ENCODE measurements around the gene CALML3.
"Not testable (repeated sequence)": the region's sequence is repeated elsewhere in the genome, so short reads cannot be mapped to it uniquely, and the experiment has no call there.

Gene CALML3

DNA sequence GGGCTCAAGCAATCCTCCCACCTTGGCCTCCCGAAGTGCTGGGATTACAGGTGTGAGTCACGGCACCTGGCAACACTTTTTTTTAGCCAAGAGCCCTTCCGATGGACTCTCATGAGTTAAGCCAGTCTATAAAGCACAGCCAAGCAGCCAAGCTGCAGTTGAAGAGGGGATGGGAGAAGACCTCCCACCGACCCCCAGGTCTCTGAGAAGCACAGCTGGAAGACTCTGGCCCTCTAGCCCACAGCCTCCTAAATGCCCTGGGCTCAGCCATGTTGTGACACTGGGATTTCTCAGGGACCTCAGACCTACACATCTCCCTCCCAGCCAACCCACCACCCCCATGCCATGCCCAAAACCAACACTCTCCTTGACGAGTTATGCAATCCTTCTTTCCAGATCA lies 31.1 kb downstream of the CALML3 start:
- Histone ChIP-seq H3K4me3 (ENCODE audit: low read length) (no peak overlapping the region), H3K9me3 (ENCODE audit: insufficient read depth, low read depth, low read length) (no peaks in the 10 kb centered on the region), H3K27me3 (ENCODE audit: insufficient read depth, low read length) (no peaks in the 10 kb centered on the region), H3K36me3 (ENCODE audit: insufficient read depth, low read length) (no peaks in the 10 kb centered on the region), H3K9ac (ENCODE audit: low read depth, low read length) (no peak overlapping the region), H3K4me1 (ENCODE audit: insufficient read depth, low read length) (peaks cover 10% of the 10 kb centered on the region; the same call in 1 of the 2 replicates), H3K27ac (ENCODE audit: low read depth, low read length) (no peak overlapping the region)
- 91% methylated on average over 5 of the region's 5 CpGs for WGBS

DNA sequence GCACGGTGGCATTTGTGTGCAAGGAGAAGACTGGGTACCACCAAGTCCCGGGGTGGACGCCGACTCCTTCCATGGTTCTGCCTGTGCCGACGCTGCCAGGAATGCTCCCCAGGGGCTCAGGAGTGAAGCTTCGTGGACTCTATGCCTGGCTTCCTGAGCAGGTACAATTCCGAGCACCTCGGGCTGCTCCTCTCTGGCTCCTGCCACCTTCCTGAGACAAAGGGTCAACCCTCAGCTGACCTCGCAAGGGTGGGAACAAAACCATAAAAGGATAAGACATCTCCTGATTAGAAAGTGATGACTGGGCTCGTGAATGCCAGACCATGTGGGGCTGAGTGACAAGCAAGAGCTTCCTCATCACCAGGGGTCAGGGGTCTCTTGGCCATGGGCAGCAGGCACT lies 31.8 kb downstream of the CALML3 start:
- Histone ChIP-seq H3K4me3 (ENCODE audit: low read length) (no peak overlapping the region), H3K27ac (ENCODE audit: low read depth, low read length) (no peak overlapping the region), H3K4me1 (ENCODE audit: insufficient read depth, low read length) (peaks cover 10% of the 10 kb centered on the region; the same call in 1 of the 2 replicates), H3K9me3 (ENCODE audit: insufficient read depth, low read depth, low read length) (no peaks in the 10 kb centered on the region), H3K36me3 (ENCODE audit: insufficient read depth, low read length) (no peaks in the 10 kb centered on the region), H3K9ac (ENCODE audit: low read depth, low read length) (no peak overlapping the region), H3K27me3 (ENCODE audit: insufficient read depth, low read length) (no peaks in the 10 kb centered on the region)
- 88% methylated on average over 11 of the region's 11 CpGs for WGBS

DNA sequence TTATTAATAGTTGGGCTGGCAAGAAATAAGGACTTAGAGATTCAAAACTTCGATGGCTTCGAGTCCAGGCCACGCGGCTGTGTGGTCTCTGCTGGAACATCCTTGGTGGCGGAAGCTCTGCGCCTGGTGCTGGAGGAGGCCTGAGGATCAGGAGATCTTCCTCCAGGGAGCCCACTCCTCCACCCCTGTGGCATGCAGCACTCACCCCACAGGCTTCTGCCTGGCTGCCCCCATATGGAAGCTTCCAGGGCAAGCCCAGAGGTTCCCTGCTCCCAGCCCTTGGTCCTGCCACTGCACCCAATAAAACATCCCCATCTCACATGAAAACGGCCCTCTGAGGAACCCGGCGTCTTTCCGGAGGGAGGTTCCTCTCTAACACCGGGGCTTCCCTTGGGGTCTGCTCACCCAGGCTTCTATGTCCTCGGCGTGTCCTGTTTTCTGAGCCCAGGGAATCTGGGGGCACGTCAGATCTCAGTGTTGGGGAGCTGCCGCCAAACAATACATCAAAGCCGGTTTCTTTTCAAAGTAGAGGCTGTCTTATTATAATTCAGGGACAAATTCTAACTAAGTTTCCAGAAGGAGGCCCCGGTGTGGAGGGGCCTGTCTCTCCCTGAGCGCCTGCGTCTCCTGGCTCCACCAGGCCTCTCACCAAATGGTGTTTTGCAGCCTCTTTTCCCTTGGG lies 32.4 kb downstream of the CALML3 start:
- Histone ChIP-seq H3K4me1 (ENCODE audit: insufficient read depth, low read length) (peaks cover 10% of the 10 kb centered on the region; the same call in 1 of the 2 replicates), H3K36me3 (ENCODE audit: insufficient read depth, low read length) (no peaks in the 10 kb centered on the region), H3K27ac (ENCODE audit: low read depth, low read length) (no peak overlapping the region), H3K4me3 (ENCODE audit: low read length) (no peak overlapping the region), H3K9ac (ENCODE audit: low read depth, low read length) (no peak overlapping the region), H3K9me3 (ENCODE audit: insufficient read depth, low read depth, low read length) (no peaks in the 10 kb centered on the region), H3K27me3 (ENCODE audit: insufficient read depth, low read length) (no peaks in the 10 kb centered on the region)
- 93% methylated on average over 19 of the region's 19 CpGs for whole genome bisulfite sequencing

DNA sequence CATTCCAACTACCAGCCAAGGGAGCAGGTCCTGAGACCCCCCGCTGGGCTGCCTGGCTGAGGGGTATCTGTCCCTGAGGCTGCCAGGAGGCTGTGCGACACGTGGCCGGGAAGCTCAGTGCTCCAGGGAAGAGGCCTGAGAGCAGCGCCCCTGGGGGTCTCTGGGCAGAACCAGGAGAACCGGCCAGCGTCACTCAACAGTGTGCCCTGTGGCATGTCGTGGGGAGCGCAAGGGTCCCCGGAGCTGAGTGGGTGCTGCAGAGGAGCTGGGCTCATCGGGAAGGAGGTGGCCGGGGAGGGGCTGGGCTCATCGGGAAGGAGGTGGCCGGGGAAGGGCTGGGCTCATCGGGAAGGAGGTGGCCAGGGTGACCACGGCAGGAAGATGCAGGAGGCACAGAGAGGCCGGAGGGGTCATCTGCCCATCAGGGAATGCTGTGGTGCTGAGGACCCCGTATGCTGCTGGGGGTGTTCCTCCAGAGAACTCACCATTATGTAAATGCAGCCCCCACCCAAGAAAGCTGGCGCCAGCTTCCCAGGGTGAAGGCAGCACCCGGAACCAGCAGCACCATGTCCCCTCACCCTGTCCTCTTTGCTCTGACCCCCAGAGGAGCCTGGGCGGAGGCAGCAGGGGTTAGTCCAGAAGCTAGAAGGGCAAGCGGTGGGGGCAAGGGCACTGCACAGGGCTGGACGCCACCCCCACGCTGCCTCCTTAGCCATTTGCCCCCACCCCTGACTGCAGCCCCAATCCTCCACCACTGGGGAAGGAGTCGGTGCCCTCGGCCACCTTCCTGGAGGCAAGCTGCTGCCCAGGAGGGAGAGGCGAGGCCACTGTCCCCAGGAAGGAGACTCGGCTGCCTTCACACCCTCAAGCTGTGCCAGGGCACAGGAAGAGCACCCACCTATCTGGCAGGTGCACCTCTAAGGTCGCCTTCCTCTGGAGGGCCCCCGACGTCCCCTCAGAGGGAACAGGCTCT lies 33.3 kb downstream of the CALML3 start:
- H3K9ac ChIP-seq (ENCODE audit: low read depth, low read length) = no peak overlapping the region
- no peak overlapping the region for H3K27ac ChIP-seq (ENCODE audit: low read depth, low read length)
- H3K4me3 ChIP-seq (ENCODE audit: low read length) = no peak overlapping the region
- no peaks in the 10 kb centered on the region for H3K36me3 ChIP-seq (ENCODE audit: insufficient read depth, low read length)
- peaks cover 10% of the 10 kb centered on the region; the same call in 1 of the 2 replicates for H3K4me1 ChIP-seq (ENCODE audit: insufficient read depth, low read length)
- WGBS = 90% methylated on average over 31 of the region's 31 CpGs
- no peaks in the 10 kb centered on the region for H3K9me3 ChIP-seq (ENCODE audit: insufficient read depth, low read depth, low read length)
- H3K27me3 ChIP-seq (ENCODE audit: insufficient read depth, low read length) = no peaks in the 10 kb centered on the region

DNA sequence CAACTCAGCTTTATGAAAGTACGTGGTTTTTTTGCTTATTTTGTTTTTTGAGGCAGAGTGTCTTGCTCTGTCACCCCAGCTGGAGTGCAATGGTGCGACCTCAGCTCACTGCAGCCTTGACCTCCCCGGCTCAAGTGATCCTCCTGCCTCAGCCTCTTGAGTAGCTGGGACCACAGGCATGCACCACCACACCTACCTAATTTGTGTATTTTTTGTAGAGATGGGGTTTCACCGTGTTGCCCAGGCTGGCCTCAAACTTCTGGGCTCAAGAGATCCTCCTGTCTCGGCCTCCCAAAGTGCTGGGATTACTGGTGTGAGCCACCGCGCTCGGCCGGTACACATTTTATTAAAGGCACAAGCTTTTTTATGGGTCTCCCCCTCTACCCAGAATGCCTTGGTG lies 34.3 kb downstream of the CALML3 start:
- not testable (repeated sequence) for H3K36me3 ChIP-seq (ENCODE audit: insufficient read depth, low read length); H3K9ac ChIP-seq (ENCODE audit: low read depth, low read length); H3K4me3 ChIP-seq (ENCODE audit: low read length); H3K9me3 ChIP-seq (ENCODE audit: insufficient read depth, low read depth, low read length); H3K27ac ChIP-seq (ENCODE audit: low read depth, low read length); H3K27me3 ChIP-seq (ENCODE audit: insufficient read depth, low read length)
- WGBS = 89% methylated on average over 9 of the region's 9 CpGs
- peaks cover 10% of the 10 kb centered on the region; the same call in 1 of the 2 replicates for H3K4me1 ChIP-seq (ENCODE audit: insufficient read depth, low read length)

DNA sequence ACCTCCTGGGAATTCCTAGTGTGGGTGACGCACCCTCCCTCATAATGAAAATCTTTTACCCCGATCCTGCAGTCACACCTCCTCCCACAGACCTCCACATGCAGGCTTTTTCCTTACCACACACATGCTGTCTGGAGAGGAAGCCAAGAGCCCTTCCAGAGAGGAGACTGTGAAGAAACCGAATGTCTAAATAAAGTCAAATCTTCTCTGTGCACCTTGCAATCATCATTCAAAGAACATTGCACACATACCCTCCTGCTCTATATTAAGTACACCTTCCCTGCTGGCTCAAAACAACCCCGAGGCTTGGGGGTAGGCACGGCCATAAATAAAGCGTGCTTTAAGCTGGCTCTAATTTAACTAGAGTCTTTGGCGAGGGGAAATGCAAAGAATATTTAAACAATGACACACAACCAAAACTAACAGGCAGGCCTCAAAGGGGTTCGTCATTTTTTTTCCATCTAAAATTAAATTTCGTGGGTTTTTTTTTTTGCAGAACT lies 34.9 kb downstream of the CALML3 start:
- no peak overlapping the region for H3K27ac ChIP-seq (ENCODE audit: low read depth, low read length)
- H3K9me3 ChIP-seq (ENCODE audit: insufficient read depth, low read depth, low read length) = no peaks in the 10 kb centered on the region
- no peak overlapping the region for H3K9ac ChIP-seq (ENCODE audit: low read depth, low read length)
- peaks cover 10% of the 10 kb centered on the region; the same call in 1 of the 2 replicates for H3K4me1 ChIP-seq (ENCODE audit: insufficient read depth, low read length)
- no peaks in the 10 kb centered on the region for H3K27me3 ChIP-seq (ENCODE audit: insufficient read depth, low read length)
- no peaks in the 10 kb centered on the region for H3K36me3 ChIP-seq (ENCODE audit: insufficient read depth, low read length)
- H3K4me3 ChIP-seq (ENCODE audit: low read length) = no peak overlapping the region
- 73% methylated on average over 9 of the region's 9 CpGs for WGBS

DNA sequence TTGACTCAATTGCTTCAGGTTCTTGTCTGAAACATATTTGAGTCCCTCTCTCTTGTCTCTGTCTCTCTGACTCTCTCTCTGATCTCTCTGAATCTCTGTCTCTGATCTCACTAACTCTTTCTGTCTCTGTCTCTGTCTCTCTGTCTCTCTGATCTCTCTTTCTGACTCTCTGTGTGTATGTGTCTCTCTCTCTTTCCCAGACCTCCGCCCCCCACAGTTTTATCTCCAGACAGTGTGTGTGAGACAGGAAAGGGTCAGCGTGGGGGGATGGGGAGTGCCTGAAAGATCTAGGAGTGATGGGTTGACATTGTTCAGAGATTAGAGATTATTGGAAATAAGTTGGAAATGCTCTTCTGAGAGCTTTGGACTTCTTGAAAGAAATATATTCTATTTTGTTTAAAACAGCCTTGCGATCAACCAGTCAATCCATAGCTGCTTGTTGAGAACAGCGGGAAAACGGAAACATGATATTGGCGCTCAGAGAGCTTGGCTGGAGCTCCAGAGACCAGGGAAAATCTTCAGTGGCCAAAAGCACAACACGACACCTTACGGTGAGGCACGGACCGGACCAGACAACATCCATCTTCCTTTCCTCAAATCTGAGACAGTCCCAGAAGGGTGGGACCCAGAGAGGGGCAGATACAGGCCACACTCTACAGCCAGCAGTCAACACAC lies 35.5 kb downstream of the CALML3 start:
- H3K27me3 ChIP-seq (ENCODE audit: insufficient read depth, low read length) = no peaks in the 10 kb centered on the region
- no peak overlapping the region for H3K27ac ChIP-seq (ENCODE audit: low read depth, low read length)
- no peak overlapping the region for H3K9ac ChIP-seq (ENCODE audit: low read depth, low read length)
- H3K4me3 ChIP-seq (ENCODE audit: low read length) = no peak overlapping the region
- H3K9me3 ChIP-seq (ENCODE audit: insufficient read depth, low read depth, low read length) = no peaks in the 10 kb centered on the region
- H3K4me1 ChIP-seq (ENCODE audit: insufficient read depth, low read length) = peaks cover 10% of the 10 kb centered on the region; the same call in 1 of the 2 replicates
- 88% methylated on average over 9 of the region's 10 CpGs for WGBS
- H3K36me3 ChIP-seq (ENCODE audit: insufficient read depth, low read length) = no peaks in the 10 kb centered on the region

DNA sequence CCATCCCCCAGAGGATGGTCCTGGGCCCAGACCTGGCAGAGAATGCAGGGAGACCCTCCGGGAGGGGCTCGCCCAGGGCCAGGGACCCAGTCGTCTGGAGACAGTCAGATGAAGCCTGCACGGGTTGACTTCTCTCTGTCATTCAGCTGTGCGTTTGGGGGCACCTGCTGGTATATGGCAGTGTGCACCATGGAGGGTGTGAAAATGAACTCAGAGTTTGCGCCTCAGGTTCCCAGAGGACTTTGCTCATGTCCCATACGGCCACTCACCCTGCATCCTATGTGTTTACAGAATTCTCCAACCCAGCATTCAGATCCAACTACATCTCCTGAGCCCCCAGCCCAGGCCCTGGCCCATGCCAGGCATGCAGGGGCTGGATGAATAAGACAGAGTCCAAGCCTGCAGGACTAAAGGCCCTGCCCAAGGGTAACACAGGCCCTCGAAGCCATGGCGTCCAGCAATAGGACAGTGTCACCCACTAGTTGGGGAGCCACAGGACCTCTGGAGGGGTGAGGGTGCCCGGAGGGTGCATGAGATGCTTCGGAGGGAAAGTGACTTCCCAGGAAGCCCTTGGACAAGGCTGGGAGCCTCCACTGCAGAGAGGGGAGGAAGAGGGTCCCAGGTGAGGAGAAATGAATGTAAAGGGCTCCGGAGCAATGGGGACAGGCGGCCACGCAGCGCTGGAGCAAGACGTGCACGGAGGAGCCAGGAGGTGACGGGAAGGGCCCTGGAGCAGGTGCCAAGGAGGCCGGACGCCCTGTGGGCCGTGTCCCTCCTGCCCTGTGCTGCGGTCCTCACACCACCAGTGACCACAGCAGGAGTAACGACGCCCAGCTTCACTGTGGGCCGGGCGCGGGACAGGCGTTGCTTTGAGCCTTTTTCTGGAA lies 36.3 kb downstream of the CALML3 start:
- Histone ChIP-seq H3K27ac (ENCODE audit: low read depth, low read length) (no peak overlapping the region), H3K27me3 (ENCODE audit: insufficient read depth, low read length) (no peaks in the 10 kb centered on the region), H3K9me3 (ENCODE audit: insufficient read depth, low read depth, low read length) (no peaks in the 10 kb centered on the region), H3K36me3 (ENCODE audit: insufficient read depth, low read length) (no peaks in the 10 kb centered on the region), H3K4me3 (ENCODE audit: low read length) (no peak overlapping the region), H3K4me1 (ENCODE audit: insufficient read depth, low read length) (peaks cover 10% of the 10 kb centered on the region; the same call in 1 of the 2 replicates), H3K9ac (ENCODE audit: low read depth, low read length) (no peak overlapping the region)
- 93% methylated on average over 28 of the region's 28 CpGs for WGBS

DNA sequence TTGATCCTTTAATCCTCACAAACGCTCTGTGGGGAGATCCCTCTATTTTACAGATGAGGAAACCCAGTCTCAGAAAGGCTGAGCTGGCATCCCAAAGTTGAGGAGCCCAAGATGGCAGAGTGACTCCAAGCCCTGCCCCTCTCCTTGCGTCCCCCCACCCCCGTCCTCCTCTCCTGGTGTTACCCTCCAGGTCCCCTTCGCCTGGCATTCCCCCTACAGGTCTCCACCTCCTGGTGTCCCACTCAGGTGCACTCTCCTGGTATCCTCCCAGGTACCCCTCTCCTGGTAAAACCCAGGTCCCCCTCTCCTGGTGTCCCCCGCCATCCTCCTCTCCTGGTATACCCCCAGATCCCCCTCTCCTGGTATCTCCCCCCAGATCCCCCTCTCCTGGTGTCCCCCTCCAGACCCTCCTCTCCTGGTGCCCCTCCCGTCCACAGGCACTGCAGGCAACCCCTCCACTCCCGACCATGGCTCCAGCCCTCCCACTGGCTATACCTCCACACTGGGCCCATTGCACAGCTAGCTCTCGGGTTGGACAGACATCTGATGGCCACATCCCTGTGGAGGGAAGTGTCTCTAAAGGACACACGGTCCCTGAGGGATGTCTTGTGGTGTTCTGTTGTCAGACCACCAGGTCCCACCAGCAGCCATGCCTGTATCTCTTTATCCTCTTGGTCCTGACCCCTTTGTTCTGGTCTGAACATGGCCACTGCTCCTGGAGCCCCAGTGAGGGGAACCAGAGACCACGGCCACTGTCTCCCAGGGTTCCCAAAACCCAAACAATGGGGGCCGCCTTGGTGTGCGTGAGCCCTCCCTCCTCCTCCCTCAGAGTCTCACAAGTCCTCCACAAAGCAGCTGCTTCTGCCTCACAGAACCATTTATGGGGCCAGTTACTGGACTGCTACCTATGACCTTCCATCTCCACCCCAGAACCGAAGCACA lies 37.2 kb downstream of the CALML3 start:
- no peaks in the 10 kb centered on the region for H3K9me3 ChIP-seq (ENCODE audit: insufficient read depth, low read depth, low read length)
- H3K27ac ChIP-seq (ENCODE audit: low read depth, low read length) = no peak overlapping the region
- H3K9ac ChIP-seq (ENCODE audit: low read depth, low read length) = no peak overlapping the region
- 89% methylated on average over 12 of the region's 13 CpGs for WGBS
- H3K4me1 ChIP-seq (ENCODE audit: insufficient read depth, low read length) = peaks cover 10% of the 10 kb centered on the region; the same call in 1 of the 2 replicates
- no peaks in the 10 kb centered on the region for H3K27me3 ChIP-seq (ENCODE audit: insufficient read depth, low read length)
- H3K4me3 ChIP-seq (ENCODE audit: low read length) = no peak overlapping the region
- no peaks in the 10 kb centered on the region for H3K36me3 ChIP-seq (ENCODE audit: insufficient read depth, low read length)

Data from HUES64 (cell line).